ENCODE measurements around the gene CEP170B.

- no peak for TF ChIP-seq CTCF (conservative IDR thresholded peaks at IDR 0.05)
- TF ChIP-seq ZFX (IDR thresholded peaks at IDR 0.05): no peak
Measured at GRCh38 chr14:104917993-104918392, 52.9 kb downstream of the CEP170B start.
